ENCODE data around the gene LEFTY2.
"Not testable (repeated sequence)": the region's sequence is repeated elsewhere in the genome, so short reads cannot be mapped to it uniquely, and the experiment has no call there.

LEFTY2 gene, protein sequence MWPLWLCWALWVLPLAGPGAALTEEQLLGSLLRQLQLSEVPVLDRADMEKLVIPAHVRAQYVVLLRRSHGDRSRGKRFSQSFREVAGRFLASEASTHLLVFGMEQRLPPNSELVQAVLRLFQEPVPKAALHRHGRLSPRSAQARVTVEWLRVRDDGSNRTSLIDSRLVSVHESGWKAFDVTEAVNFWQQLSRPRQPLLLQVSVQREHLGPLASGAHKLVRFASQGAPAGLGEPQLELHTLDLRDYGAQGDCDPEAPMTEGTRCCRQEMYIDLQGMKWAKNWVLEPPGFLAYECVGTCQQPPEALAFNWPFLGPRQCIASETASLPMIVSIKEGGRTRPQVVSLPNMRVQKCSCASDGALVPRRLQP

GRCh38 chr1:225941187-225941941 is at the start of gene LEFTY2:
TSS of gene LEFTY2 (minus strand) at chr1:225941220. CDS start at chr1:225941140, 80 bp downstream.
- no peak for DNase-seq (ENCODE audit: low spot score)

- DNase-seq (ENCODE audit: low spot score), result peak; percentile 40
These were observed 46.7 kb upstream of the LEFTY2 start for GRCh38 chr1:225987491-225988316.

- DNase-seq (ENCODE audit: low spot score), result no peak
These were observed 40.7 kb upstream of the LEFTY2 start for GRCh38 chr1:225981714-225982113.

GRCh38 chr1:225980005-225980836 is 39.2 kb upstream of the LEFTY2 start:
- no peak for DNase-seq (ENCODE audit: low spot score)

- DNase-seq (ENCODE audit: low spot score), result no peak
These were observed 38.4 kb upstream of the LEFTY2 start for GRCh38 chr1:225979421-225979820.

GRCh38 chr1:225977937-225978748 is 37.1 kb upstream of the LEFTY2 start:
- peak; percentile 81 for DNase-seq (ENCODE audit: low spot score)

- DNase-seq (ENCODE audit: low spot score), result not testable (repeated sequence)
These were observed 34.1 kb upstream of the LEFTY2 start for GRCh38 chr1:225975146-225975545.

- no peak for DNase-seq (ENCODE audit: low spot score)
These were observed 33.4 kb upstream of the LEFTY2 start for GRCh38 chr1:225974454-225974853.

DNA sequence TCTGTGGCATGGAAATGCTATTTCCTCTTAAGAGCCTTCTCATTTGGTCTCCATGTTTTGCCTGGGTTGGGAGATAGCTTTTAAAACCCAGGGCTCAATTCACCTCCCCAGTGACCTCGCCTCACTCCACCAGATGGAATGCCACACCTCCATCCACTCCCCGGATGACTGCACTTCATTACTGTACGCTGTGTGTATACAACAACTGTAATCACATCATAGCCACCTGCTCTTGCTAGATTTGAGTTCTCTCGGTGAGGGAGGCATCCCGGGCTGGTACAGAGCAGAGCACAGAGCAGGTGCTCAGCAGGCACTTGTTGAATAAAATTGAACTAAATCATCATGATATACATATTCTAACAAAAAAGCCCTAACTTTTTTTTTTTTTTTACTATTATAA is 32.1 kb upstream of the LEFTY2 start:
- DNase-seq (ENCODE audit: low spot score), result no peak

DNA sequence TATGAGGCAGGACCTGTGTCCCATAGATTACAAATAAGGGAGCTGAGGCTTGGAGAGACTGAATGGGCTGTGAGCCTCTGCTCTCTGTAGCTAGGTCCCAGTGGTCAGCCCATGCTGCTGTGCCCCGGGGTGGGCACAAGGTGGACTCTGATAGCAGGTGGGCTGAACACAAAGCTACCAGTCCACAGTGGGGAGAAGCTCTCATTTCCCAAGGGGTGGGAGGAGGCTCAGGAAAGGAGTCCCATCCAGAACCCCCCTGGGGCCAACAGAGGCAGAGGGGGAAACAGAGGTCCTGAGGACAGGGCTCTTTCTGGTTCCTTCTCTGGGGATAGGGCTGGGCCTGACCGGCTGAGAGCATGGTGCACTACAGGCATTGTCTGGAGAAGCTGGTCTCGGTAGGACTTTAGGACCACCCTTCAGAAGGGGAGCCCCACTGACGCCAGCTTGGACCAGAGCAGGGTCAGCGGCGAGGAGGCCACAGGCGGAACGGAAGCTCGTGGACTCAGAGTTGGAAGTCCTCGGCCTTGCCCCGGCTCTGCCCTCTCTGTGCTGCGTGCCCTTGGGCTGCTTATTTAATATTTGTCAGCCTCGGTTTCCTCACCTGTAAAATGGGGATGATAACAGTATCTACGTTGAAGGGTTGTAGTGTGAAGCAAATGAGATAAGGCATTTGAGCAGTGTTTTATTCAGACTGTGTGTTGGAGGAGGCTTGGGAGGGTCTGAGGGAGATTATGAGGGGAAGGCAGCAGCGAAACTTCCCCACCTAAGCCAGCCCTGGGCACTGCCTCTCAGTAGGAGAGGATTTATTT is 31.5 kb upstream of the LEFTY2 start:
- DNase-seq (ENCODE audit: low spot score), result no peak

- not testable (repeated sequence) for DNase-seq (ENCODE audit: low spot score)
These were observed 29.7 kb upstream of the LEFTY2 start for GRCh38 chr1:225970592-225971157.

GRCh38 chr1:225969751-225970150 is 28.7 kb upstream of the LEFTY2 start:
- DNase-seq (ENCODE audit: low spot score), result not testable (repeated sequence)

- no peak for DNase-seq (ENCODE audit: low spot score)
These were observed 24.2 kb upstream of the LEFTY2 start for GRCh38 chr1:225965231-225965630.

DNA sequence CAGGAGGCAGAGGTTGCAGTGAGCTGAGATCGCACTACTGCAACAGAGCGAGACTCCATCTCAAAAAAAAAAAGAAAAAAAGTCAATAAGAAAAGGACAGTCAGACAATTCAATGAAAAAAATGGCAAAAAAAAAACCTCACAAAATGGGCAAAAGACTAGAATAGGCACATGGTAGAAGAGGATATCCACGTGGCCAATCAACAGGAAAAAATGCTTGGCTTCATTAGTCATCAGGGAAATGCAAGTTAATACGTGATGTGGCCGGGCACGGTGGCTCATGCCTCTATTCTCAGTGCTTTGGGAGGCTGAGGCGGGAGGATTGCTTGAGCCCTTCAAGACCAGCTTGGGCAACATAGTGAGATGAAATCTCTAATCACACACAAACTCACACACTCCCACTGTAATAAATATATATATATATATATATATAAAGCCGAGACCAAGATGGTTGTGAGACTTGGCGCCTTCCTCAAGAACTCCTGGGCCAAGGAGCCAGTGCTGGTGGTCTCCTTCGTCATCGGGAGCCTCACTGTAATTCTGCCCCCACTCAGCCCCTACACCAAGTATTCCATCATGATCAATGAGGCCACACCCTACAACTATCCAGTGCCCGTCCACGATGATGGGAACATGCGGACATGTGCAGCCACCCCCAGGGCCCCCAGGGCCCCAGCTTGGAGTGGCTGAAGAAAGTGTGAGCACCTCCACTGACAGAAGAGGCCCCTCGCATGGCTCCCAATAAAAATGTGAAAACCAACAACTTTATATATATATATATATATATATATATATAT is 22.9 kb upstream of the LEFTY2 start:
- no peak for DNase-seq (ENCODE audit: low spot score)

DNA sequence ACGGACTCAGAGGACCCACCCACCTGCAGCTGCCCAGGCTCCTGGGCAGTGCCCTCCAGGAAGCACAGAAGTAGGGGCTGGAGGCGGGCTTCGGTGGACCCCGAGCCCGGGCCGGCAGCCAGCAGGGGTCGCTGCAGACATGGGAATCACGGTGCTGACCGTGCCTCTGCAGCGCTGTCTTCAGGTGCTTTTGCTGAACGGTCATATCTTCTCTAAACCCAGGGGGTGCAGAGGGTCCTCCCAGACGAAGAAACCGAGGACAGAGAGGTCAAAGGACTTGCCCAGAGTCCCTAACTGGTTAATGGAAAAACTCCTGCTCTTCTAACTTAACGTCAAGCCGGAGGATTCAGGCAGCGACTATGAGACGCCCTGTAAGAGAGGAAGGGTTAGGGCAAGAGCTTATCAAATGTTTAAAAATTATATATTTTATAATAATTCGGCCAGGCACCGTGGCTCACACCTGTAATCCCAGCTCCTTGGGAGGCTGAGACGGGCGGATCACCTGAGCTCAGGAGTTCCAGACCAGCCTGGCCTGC is 21.5 kb upstream of the LEFTY2 start:
- peak; percentile 80 for DNase-seq (ENCODE audit: low spot score)

DNA sequence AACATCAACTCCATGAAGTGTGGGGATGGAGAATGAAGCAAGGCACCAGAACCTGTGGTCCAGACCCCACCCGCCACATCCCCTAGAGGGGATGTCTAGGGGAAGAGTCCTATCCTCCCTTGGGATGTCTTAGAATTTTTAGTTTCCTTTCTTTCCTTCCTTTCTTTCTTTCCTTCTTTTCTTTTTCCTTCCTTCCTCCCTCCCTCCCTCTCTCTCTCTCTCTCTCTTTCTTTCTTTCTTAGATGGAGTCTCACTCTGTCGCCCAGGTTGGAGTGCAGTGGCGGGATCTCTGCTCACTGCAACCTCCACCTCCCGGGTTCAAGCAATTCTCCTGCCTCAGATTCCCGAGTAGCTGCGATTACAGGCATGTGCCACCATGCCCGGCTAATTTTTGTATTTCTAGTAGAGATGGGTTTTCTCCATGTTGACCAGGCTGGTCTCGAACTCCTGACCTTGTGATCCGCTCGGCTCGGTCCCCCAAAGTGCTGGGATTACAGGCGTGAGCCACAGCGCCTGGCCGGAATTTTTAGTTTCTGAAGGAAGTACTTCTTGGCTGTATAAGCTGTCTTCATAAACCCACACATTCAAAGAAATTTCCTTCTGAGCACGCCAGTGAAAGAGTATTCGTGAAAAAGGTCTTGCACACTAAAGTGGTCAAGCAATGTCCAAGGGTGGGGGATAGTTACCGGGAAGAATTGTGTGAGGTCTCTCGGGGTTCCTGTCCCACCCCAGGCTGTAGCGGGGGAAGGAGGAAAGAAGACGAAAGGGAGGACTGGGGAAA is 20.8 kb upstream of the LEFTY2 start:
- DNase-seq (ENCODE audit: low spot score), result no peak

DNA sequence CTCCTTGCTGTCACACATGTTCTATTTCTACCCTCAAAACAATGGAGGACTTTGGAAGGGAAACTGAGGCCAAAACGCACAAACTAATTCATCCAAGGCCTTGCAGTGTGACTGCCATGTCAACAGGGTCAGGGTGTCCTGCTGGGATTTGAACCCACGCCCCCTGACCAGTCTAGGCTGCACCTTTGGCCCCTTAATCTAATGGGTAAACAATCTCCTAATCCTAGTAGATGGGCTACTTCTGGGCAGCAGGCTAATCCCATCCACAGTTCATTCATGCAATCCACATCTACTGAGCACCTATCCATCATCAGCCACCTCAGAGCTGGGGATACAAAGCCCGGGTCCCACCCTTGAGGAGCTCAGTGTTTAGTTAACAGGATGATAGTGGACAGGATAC is 17.0 kb upstream of the LEFTY2 start:
- DNase-seq (ENCODE audit: low spot score), result no peak

GRCh38 chr1:225954753-225955152 is 13.7 kb upstream of the LEFTY2 start:
- no peak for DNase-seq (ENCODE audit: low spot score)
